Measurements from ENCODE around the gene ACP1.

ACP1 gene

GRCh38 chr2:296354-296753 lies 31.6 kb downstream of the ACP1 start:
- intact Hi-C loops (cut with DNase I; ENCODE audit: low total_unique reads), result loop anchor here (10.0 kb wide), 1 partner anchor 338 kb away; no protein-coding TSS in a partner anchor
- Histone ChIP-seq H3K4me3 (no peak overlapping the region), H3K36me3 (no peaks in the 10 kb centered on the region), H3K4me1 (no peaks in the 10 kb centered on the region), H3K27ac (no peak overlapping the region), H3K27me3 (peaks cover 0 to 5% of the 10 kb centered on the region in 2 donors), H3K9me3 (peaks cover 0 to 4% (median 0%) of the 10 kb centered on the region in 3 donors)
- DNase-seq, result no peak
- no peak for TF ChIP-seq CTCF (IDR thresholded peaks at IDR 0.05)

GRCh38 chr2:305366-305765 lies 40.6 kb downstream of the ACP1 start:
- Histone ChIP-seq H3K4me1 (no peaks in the 10 kb centered on the region), H3K36me3 (no peaks in the 10 kb centered on the region), H3K27ac (no peak overlapping the region), H3K27me3 (no peaks in the 10 kb centered on the region), H3K9me3 (peaks cover 0 to 8% (median 0%) of the 10 kb centered on the region in 3 donors), H3K4me3 (no peak overlapping the region)
- intact Hi-C loops (cut with DNase I; ENCODE audit: low total_unique reads), result no loop called here
- no peak for TF ChIP-seq CTCF (IDR thresholded peaks at IDR 0.05)
- no peak for DNase-seq

- DNase-seq, result no peak
- peaks cover 0 to 5% of the 10 kb centered on the region in 2 donors for H3K27me3 ChIP-seq
- no peak for TF ChIP-seq CTCF (IDR thresholded peaks at IDR 0.05)
These were observed 44.6 kb downstream of the ACP1 start for GRCh38 chr2:309148-309953.

GRCh38 chr2:309954-310510 lies 45.3 kb downstream of the ACP1 start:
- Histone ChIP-seq H3K9me3 (no peaks in the 10 kb centered on the region), H3K4me1 (no peaks in the 10 kb centered on the region), H3K36me3 (no peaks in the 10 kb centered on the region), H3K27me3 (peaks cover 0 to 6% of the 10 kb centered on the region in 2 donors), H3K27ac (no peak overlapping the region), H3K4me3 (no peak overlapping the region)
- TF ChIP-seq CTCF (IDR thresholded peaks at IDR 0.05), result no peak
- intact Hi-C loops (cut with DNase I; ENCODE audit: low total_unique reads), result no loop called here
- DNase-seq, result no peak

More at GRCh38 chr2:309148-309953, 44.6 kb downstream of the ACP1 start:
- intact Hi-C loops (cut with DNase I; ENCODE audit: low total_unique reads), result no loop called here
- Histone ChIP-seq H3K36me3 (no peaks in the 10 kb centered on the region), H3K4me1 (no peaks in the 10 kb centered on the region), H3K9me3 (no peaks in the 10 kb centered on the region), H3K4me3 (no peak overlapping the region), H3K27ac (no peak overlapping the region)

- H3K4me3 ChIP-seq, result no peak overlapping the region
- H3K27me3 ChIP-seq, result peaks cover 0 to 6% of the 10 kb centered on the region in 2 donors
- intact Hi-C loops (cut with DNase I; ENCODE audit: low total_unique reads), result no loop called here
- no peaks in the 10 kb centered on the region for H3K4me1 ChIP-seq
- H3K36me3 ChIP-seq, result no peaks in the 10 kb centered on the region
- no peak for DNase-seq
- no peak for TF ChIP-seq CTCF (IDR thresholded peaks at IDR 0.05)
- H3K9me3 ChIP-seq, result no peaks in the 10 kb centered on the region
- no peak overlapping the region for H3K27ac ChIP-seq
These were observed 46.2 kb downstream of the ACP1 start for GRCh38 chr2:310994-311393.
